C4-2B (cell line): Measurements from ENCODE around the gene ATP1A4.
"Not testable (repeated sequence)": the region's sequence is repeated elsewhere in the genome, so short reads cannot be mapped to it uniquely, and the experiment has no call there.

ENCODE experiments used
- ZFX ChIP-seq: fragments of 450-650 bp; IDR thresholded peaks from 2 replicates; pipeline ENCODE4 v1.6.1; 2017
- TF ChIP-seq, protein P1 (sequence below): fragments of 450-650 bp; conservative IDR thresholded peaks from 2 replicates; pipeline ENCODE4 v1.5.1; 2017; ENCODE audit warnings: mild to moderate bottlenecking

DNA sequence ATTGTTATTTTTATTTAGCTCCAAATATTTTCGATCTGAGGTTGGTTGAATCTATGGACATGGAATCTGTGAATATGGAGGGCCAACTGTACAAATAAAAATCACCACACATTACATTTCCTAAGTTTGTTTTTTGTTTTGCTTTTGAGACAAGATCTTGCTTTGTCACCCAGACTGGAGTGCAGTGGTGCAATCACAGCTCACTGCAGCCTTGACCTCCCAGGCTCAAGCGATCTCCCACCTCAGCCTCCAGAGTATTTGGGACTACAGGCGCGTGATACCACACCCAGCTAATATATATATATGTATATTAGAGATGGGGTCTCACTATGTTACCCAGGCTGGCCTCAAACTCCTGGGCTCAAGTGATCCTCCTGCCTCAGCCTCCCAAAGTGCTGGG is 25.1 kb upstream of the ATP1A4 start:
- TF ChIP-seq, protein P1, sequence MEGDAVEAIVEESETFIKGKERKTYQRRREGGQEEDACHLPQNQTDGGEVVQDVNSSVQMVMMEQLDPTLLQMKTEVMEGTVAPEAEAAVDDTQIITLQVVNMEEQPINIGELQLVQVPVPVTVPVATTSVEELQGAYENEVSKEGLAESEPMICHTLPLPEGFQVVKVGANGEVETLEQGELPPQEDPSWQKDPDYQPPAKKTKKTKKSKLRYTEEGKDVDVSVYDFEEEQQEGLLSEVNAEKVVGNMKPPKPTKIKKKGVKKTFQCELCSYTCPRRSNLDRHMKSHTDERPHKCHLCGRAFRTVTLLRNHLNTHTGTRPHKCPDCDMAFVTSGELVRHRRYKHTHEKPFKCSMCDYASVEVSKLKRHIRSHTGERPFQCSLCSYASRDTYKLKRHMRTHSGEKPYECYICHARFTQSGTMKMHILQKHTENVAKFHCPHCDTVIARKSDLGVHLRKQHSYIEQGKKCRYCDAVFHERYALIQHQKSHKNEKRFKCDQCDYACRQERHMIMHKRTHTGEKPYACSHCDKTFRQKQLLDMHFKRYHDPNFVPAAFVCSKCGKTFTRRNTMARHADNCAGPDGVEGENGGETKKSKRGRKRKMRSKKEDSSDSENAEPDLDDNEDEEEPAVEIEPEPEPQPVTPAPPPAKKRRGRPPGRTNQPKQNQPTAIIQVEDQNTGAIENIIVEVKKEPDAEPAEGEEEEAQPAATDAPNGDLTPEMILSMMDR = not testable (repeated sequence)
- TF ChIP-seq ZFX = not testable (repeated sequence)
